Kidney (tissue), 14 donors: ENCODE results near the gene PAIP2. TPM values are rescaled to one million over a fixed set of nuclear protein-coding genes. Genes with fewer than 3 reads are reported as not detected.

ENCODE experiments used
- DNase-seq, 5 donors: peaks; one replicate each; pipeline ENCODE4 v3.0.0-alpha.2; 2013 to 2020
- FAIRE-seq: peaks from 2 replicates; lab custom pipeline; 2012; peaks lifted over from hg19 to GRCh38; lab: Jason Lieb, UNC
- H3K27ac ChIP-seq, 2 donors: one replicate each; pipeline ENCODE4 v1.7.0; 2013; ENCODE audit warnings: low read depth in 2 of 2, low read length in 2 of 2, inconsistent platforms in 1 of 2
- H3K27me3 ChIP-seq: one replicate; pipeline ENCODE4 v1.7.1; 2013; ENCODE audit warnings: low read length, inconsistent platforms; ENCODE audit not compliant: control insufficient read depth, insufficient read depth
- H3K36me3 ChIP-seq, 3 donors: one replicate each; pipeline versions ENCODE4 v1.7.0 to v1.7.1; 2013; ENCODE audit warnings: low read length in 3 of 3, control low read depth in 1 of 3, inconsistent platforms in 1 of 3; ENCODE audit not compliant: insufficient read depth in 3 of 3, control insufficient read depth in 2 of 3
- H3K4me1 ChIP-seq, 3 donors: one replicate each; pipeline versions ENCODE4 v1.7.0 to v1.7.1; 2013; ENCODE audit warnings: low read length in 3 of 3, inconsistent platforms in 1 of 3, low read depth in 1 of 3; ENCODE audit not compliant: control insufficient read depth in 2 of 3, insufficient read depth in 2 of 3
- H3K4me3 ChIP-seq, 3 donors: one replicate each; pipeline versions ENCODE4 v1.7.0 to v1.8.1; 2013; ENCODE audit warnings: low read length in 3 of 3, control low read depth in 1 of 3, inconsistent platforms in 1 of 3
- H3K9ac ChIP-seq, 3 donors: one replicate each; pipeline versions ENCODE4 v1.7.0 to v1.7.1; 2013; ENCODE audit warnings: low read length in 3 of 3, control low read depth in 1 of 3, inconsistent platforms in 1 of 3
- H3K9me3 ChIP-seq, 3 donors: one replicate each; pipeline versions ENCODE4 v1.7.0 to v1.7.1; 2013; ENCODE audit warnings: low read length in 3 of 3, control low read depth in 1 of 3, inconsistent platforms in 1 of 3; ENCODE audit not compliant: control insufficient read depth in 2 of 3, insufficient read depth in 1 of 3
- CTCF ChIP-seq: IDR thresholded peaks from 3 replicates; pipeline ENCODE4 v1.5.1; 2012; ENCODE audit warnings: mild to moderate bottlenecking, moderate library complexity, borderline replicate concordance; ENCODE audit not compliant: insufficient read depth; ENCODE audit errors: extremely low read depth
- intact Hi-C: fragments of 100-400 bp; cut with DNase I; formaldehyde crosslinking; loops from one replicate; pipeline ENCODE4 v1.11.1; 2022
- polyA plus RNA-seq: library from polyadenylated mRNA; stranded (reverse); fragments of 350-450 nt; fragmentation: Illumina TruSeq; extraction: RNeasy Lipid Tissue Mini Kit (QIAGEN cat#74804); gene quantifications from one replicate; pipeline ENCODE4 v1.2.3, GENCODE V29; 2014; ENCODE audit warnings: low read depth, low replicate concordance; ENCODE audit not compliant: insufficient read depth
- total RNA-seq: library from RNA; stranded (reverse); fragmentation: NEBNext Ultra II Directional; extraction: Animal tissue kit (Norgen Biotek cat#: 25700); gene quantifications from one replicate; pipeline ENCODE4 v1.2.1, GENCODE V29; 2021
- donor health status: control.
- donor health status: control.
- donor health status: control.
- donor health status: control.
- donor health status: control.
- donor health status: DM: yes; HTN: yes; CAD: no.
- donor health status: Normal renal cell carcinoma (clear cell type).

PAIP2 gene
- total and polyA plus RNA-seq, 2 donors from 2014 or later = 68.0 to 121 TPM

DNA sequence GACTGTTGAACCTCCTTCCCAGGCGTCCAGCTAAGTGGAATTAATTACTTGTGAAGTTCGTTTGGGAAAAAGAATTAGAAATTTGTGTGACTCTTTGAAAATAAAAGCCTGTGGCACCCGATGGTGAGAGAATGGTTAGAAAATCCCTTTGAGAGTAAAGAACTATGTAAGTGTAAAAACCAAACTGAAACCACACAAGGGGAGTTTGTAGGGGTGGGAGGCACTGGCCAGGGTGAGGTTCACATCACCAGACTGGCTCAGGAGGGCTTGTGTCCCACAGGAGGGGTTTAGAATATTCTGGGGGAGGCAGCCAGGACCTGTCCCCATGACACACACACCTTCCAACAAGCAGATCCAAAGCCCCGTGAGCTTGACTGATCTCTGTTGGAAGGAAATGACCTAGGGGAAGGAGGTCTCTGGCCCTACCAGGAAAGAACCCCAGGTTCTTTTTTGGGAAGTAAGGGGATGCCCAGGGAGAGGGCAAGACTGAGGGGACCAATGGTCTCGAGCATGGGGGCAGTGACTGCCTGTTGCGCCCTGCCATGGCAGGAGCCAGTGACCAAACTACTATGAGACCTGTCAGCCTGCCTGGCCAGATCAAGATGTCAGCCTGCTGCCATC is 58.0 kb downstream of the PAIP2 start:
- no peak overlapping the region for H3K9ac ChIP-seq

DNA sequence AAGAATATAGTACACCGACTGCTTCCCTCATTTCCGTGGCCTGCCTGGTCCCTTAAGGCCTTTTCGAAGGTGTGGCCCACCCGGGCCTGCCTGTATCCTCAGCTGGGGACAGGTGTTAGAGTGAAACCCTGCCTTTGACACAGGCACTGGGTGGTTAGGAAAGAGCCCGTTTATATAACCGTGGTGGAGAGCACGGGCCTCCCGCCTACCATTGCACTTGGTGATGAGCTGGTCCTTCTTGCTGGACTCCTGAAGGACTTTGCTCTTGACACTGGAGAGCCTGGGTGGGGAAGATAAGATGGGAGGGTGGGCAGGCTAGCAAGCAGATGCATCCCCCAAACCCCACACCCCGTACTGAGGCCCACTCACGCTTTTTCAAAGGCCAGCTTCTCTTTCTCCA is 59.9 kb downstream of the PAIP2 start:
- intact Hi-C loops = no loop called here
- no peaks in the 10 kb centered on the region for H3K27me3 ChIP-seq
- FAIRE-seq = no peak
- no peak for TF ChIP-seq CTCF
- no peaks in the 10 kb centered on the region for H3K36me3 ChIP-seq
- H3K9ac ChIP-seq = no peak overlapping the region
- no peak overlapping the region for H3K27ac ChIP-seq
- H3K4me1 ChIP-seq = peaks cover 3 to 16% (median 11%) of the 10 kb centered on the region in 3 donors
- no peaks in the 10 kb centered on the region for H3K9me3 ChIP-seq
- DNase-seq = peak in 1 of 5 donors; percentile 48
- no peak overlapping the region for H3K4me3 ChIP-seq

More for the DNA sequence above, 58.0 kb downstream of the PAIP2 start:
- Histone ChIP-seq H3K36me3 (no peaks in the 10 kb centered on the region), H3K4me1 (peaks cover 3 to 15% (median 14%) of the 10 kb centered on the region in 3 donors), H3K27ac (no peak overlapping the region), H3K27me3 (peaks cover 4% of the 10 kb centered on the region), H3K9me3 (no peaks in the 10 kb centered on the region), H3K4me3 (no peak overlapping the region)
- FAIRE-seq = no peak
- DNase-seq = peak in 1 of 5 donors; percentile 49
- TF ChIP-seq CTCF = no peak
- intact Hi-C loops = no loop called here

GRCh38 chr5:139402561-139403158 is 61.0 kb downstream of the PAIP2 start:
- peak in 1 of 5 donors; percentile 29 for DNase-seq
- H3K9me3 ChIP-seq = no peaks in the 10 kb centered on the region
- H3K4me1 ChIP-seq = peaks cover 3 to 25% (median 11%) of the 10 kb centered on the region in 3 donors
- H3K4me3 ChIP-seq = peak overlapping the region in 1 of 3 donors; percentile 72
- intact Hi-C loops = no loop called here
- FAIRE-seq = no peak
- TF ChIP-seq CTCF = no peak
- H3K9ac ChIP-seq = no peak overlapping the region
- no peak overlapping the region for H3K27ac ChIP-seq
- no peaks in the 10 kb centered on the region for H3K27me3 ChIP-seq
- H3K36me3 ChIP-seq = no peaks in the 10 kb centered on the region
